NCI-H2029 (cell line): ENCODE measurements around the gene SERPINA5.
"Not testable (repeated sequence)": the region's sequence is repeated elsewhere in the genome, so short reads cannot be mapped to it uniquely, and the experiment has no call there.

Source experiments
- DNase-seq: peaks from one replicate; lab custom pipeline; 2025; lab: John Stamatoyannopoulos, UW

The SERPINA5 gene

GRCh38 chr14:94622653-94623421 is 41.6 kb downstream of the SERPINA5 start:
- DNase-seq = no peak

DNA sequence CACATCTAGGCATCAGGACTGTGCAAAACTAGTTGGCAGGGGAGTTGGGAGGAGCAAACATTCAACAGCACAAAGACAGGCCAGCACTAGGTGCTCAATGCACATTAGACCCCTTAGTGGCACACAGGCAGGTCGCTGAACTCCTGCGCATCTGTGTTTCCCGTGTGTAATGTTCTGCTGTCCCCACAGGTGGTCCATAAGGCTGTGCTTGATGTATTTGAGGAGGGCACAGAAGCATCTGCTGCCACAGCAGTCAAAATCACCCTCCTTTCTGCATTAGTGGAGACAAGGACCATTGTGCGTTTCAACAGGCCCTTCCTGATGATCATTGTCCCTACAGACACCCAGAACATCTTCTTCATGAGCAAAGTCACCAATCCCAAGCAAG is 42.2 kb downstream of the SERPINA5 start:
- no peak for DNase-seq

DNA sequence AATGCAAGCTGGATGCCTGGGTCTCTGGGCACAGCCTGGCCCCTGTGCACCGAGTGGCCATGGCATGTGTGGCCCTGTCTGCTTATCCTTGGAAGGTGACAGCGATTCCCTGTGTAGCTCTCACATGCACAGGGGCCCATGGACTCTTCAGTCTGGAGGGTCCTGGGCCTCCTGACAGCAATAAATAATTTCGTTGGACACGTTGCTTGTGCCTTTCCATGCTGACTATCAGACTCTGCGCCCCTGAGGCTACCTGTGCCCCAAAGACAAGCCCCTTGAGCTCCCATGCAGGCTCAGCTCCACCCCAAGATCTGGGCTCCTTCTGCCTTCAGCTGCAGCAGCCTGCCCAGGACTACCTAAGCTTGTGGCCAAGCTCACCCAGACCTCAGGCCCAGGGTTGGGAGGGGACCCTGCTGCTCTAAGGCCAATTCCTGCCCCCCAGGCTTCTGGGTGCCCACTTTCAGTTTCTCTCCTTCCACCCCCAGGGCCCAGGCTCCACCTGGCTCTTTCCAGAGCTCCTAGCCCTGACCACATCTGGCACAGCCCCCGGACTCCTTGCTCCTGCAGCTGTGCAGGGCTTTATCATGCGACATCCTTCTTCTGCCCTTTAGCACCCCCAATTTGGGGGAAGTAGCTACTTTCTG is 42.8 kb downstream of the SERPINA5 start:
- no peak for DNase-seq

- no peak for DNase-seq
Observed at GRCh38 chr14:94624537-94625352, 43.5 kb downstream of the SERPINA5 start.

DNA sequence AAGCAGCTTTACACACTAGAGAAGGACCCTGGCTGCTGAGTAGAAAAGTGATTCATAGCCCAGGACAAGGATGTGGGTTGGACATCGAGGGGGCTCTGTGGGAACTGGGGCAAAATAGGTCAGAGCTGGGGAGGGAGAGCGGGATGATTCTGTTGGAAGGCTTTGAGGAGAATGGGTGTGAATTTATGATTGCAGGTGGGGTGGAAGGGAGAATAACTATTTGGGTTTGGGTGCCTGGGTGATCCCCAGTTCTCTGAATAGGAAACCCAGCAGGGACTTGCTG is 44.1 kb downstream of the SERPINA5 start:
- DNase-seq = no peak

DNA sequence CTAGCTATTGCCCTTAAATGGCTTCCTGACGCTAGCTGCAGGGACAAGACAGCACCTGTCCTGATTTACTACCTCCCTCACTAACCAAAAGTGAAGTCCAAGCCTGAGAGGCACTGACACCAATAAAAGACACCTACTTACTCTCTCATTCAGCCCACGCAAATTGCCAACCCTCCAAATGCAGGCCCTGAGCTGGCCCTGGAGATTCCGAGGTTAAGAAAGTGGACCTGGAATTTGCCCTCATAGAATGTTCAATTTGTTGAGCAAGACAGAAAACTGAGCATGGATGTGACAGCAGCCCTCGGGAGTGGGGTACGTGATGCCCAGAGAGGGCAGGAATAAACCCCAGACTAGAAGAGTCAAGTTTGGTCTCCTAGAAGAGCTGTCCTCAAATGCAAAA is 47.4 kb downstream of the SERPINA5 start:
- DNase-seq = no peak

- no peak for DNase-seq
Observed at GRCh38 chr14:94630396-94630795, 49.2 kb downstream of the SERPINA5 start.

DNA sequence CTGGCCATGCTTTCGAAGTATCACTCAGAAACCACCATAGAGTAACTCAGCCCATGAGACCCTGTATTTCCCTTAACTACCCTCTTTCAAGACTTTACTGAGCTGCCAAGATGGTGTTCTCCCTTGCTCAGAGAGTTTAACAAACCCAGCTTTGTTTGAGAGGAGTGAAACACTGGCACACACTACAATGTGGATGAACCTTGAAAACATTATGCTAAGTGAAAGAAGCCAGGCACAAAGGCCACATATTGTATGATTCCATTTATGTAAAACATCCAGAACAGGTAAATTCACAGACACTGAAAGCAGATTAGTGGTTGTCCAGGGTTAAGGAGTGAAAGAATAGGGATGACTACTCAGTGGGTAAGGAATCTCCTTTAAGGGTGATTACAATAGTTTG is 49.8 kb downstream of the SERPINA5 start:
- DNase-seq = no peak

- DNase-seq = no peak
Observed at GRCh38 chr14:94631536-94632304, 50.5 kb downstream of the SERPINA5 start.

DNA sequence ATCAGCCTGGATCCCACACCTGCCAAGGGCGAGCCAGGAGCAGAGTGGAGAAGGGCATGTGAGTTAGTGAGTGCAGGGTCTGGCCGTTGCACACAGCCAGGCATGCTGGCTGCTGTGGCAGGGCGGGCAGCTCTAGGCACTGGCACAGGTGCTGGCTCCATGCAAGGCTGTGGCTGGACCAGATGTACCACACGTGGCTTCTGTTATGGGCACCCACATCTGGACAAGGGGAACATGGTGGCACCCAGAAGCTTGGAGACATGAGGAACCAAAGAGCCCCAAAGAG is 51.0 kb downstream of the SERPINA5 start:
- DNase-seq = no peak

DNA sequence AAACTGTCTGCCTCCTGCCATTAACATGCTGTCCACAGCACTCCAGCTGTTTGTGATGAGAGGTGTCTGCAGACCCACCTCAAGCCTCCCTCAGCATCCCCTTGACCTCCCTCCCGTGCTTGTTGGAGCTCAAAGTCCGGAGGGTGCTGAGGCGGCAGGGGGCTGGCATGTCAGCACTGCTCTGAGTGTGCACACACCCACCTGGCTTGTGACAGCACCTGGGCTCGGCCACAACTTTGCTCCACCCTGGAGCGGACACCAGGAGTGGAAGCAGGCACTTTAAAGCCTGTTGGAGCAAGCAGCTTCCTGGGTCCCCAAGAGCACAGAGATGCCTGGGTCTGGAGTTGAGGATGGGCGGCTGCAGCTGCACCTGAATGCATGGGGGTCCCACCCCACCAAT is 51.9 kb downstream of the SERPINA5 start:
- DNase-seq = no peak

- no peak for DNase-seq
Observed at GRCh38 chr14:94635154-94635553, 53.9 kb downstream of the SERPINA5 start.

DNA sequence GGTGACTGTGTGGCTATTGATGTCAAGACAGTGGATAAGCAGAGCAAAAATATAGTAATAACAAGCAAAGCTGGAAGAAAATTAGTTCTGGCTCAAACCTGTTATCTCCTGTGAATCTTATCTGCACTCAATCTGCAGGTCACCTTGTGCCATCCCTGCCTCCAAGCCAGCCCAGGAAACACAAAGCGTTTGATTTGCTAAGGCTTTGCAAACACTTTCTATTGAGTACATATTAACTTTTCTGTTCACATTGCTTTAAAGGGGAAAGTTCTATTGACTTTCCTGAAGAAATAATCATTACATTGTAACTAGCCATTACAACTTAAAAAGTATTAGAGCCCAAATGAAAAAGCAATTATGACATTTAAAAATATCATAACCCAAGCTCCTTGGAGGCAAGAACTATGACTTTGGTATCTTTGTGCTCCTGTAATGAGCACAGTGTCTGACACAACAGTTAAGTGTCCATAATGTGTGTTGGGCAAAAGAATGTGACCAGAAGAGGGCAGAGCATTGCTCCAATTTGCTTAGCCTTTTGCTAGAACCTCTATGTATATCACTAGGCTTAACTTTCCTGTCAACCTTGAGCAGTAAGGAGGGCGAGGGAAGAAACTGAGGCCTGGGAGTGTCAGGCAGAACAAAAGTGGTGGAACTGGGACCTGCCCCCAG is 55.7 kb downstream of the SERPINA5 start:
- no peak for DNase-seq

GRCh38 chr14:94637814-94638213 is 56.6 kb downstream of the SERPINA5 start:
- DNase-seq = not testable (repeated sequence)

DNA sequence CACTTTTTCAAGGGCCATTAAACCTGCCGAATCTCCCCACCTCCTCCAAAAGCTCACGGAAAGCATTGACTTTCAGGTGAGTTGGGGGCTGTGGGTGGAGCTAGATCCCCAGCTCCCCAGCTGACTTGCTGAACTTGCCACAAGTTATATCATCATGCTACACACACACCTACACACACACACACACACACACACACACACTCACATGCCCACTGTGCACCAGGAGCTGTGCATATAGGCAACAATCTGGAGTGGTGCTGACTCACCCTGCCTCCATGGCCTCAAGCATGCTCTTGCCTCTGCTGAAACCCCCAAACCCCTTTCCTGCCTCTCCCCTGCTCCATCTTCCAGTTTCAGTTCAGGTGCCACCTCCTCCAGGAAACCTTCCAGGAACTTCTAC is 57.1 kb downstream of the SERPINA5 start:
- DNase-seq = no peak

- DNase-seq = no peak
Observed at GRCh38 chr14:94638961-94639817, 58.0 kb downstream of the SERPINA5 start.

DNA sequence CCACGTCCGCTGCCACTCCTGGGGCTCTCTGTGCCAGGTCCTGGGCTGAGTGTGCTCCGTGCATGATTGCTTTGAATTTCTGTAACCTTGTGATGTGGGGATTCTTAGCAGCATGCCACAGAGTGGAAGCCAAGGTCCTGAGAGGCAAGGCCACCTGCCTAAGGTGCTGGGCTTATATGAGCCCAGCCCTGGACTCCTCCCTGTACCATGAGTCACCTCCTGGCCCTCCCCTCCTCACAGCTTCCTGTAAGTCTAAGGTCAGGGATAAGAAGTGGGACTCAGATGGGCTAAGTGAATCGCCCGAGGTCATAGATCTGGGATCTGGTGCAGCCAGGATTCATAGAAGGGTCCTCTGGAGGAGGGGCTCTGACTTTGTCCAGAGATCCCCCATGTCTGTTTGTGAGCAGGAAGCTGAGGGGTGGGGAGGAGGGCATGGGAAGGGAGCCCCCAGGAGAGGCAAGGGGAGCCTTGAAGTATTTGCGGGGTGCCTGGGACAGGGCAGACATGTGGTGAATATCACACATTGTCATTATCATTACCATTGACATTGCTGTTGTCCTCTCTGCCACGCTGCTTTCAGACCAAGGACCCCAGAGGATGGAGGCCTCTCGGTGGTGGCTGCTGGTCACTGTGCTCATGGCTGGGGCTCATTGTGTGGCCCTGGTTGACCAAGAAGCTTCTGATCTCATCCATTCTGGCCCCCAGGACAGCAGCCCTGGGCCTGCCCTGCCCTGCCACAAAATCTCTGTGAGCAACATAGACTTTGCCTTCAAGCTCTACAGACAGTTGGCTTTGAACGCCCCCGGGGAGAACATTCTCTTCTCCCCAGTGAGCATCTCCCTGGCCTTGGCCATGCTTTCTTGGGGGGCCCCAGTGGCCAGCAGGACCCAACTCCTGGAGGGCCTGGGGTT is 59.8 kb downstream of the SERPINA5 start:
- no peak for DNase-seq

GRCh38 chr14:94641632-94641955 is 60.4 kb downstream of the SERPINA5 start:
- no peak for DNase-seq
